CD14-positive monocyte (primary cell): Measurements from ENCODE around the gene SMIM28. TPM values are rescaled to one million over a fixed set of nuclear protein-coding genes. Genes with fewer than 3 reads are reported as not detected.

ENCODE experiments used
- DNase-seq, 3 donors: peaks; one replicate each; pipeline ENCODE4 v3.0.0-alpha.2; 2011 to 2022
- H2AFZ ChIP-seq: 2 replicates; pipeline ENCODE4 v1.6.0; 2012; ENCODE audit warnings: mild to moderate bottlenecking, low read depth, low read length, inconsistent platforms; ENCODE audit not compliant: insufficient read depth, poor library complexity, severe bottlenecking
- H3K27ac ChIP-seq, 2 donors: 1 replicate in 1 of 2; 2 replicates in 1 of 2; pipeline ENCODE4 v1.5.1; 2012 to 2013; ENCODE audit warnings: low read length in 2 of 2, control low read depth in 1 of 2, inconsistent platforms in 1 of 2, low read depth in 1 of 2, mild to moderate bottlenecking in 1 of 2
- H3K27me3 ChIP-seq, 2 donors: one replicate each; pipeline versions ENCODE4 v1.6.0 to v1.6.1; 2011 to 2013; ENCODE audit warnings: low read length in 2 of 2; ENCODE audit not compliant: control insufficient read depth in 2 of 2, insufficient read depth in 2 of 2
- H3K36me3 ChIP-seq, 2 donors: replicated peaks in 1 of 2; 1 replicate in 1 of 2; 2 replicates in 1 of 2; pipeline versions ENCODE4 v1.5.1 to v1.6.1; 2012 to 2013; ENCODE audit warnings: low read length in 2 of 2, control low read depth in 1 of 2, inconsistent platforms in 1 of 2, mild to moderate bottlenecking in 1 of 2; ENCODE audit not compliant: insufficient read depth in 2 of 2, control insufficient read depth in 1 of 2
- H3K4me1 ChIP-seq, 2 donors: 1 replicate in 1 of 2; 2 replicates in 1 of 2; pipeline versions ENCODE4 v1.5.1 to v1.6.1; 2012 to 2013; ENCODE audit warnings: low read length in 2 of 2, control low read depth in 1 of 2, inconsistent platforms in 1 of 2, mild to moderate bottlenecking in 1 of 2, moderate library complexity in 1 of 2; ENCODE audit not compliant: insufficient read depth in 2 of 2, control insufficient read depth in 1 of 2
- H3K4me2 ChIP-seq: replicated peaks from 2 replicates; pipeline ENCODE3; 2012; ENCODE audit warnings: low read length, moderate library complexity, mild to moderate bottlenecking; ENCODE audit not compliant: poor library complexity, severe bottlenecking; ENCODE audit errors: extremely low read depth
- H3K4me3 ChIP-seq, 3 experiments: fragments of 200-600 bp in 1 of 3; sonication (generic) in 1 of 3; replicated peaks in 1 of 3; 1 replicate in 2 of 3; 2 replicates in 1 of 3; pipeline ENCODE4 v1.5.1; 2011 to 2013; ENCODE audit warnings: low read length in 3 of 3, mild to moderate bottlenecking in 3 of 3, control low read depth in 2 of 3, low read depth in 2 of 3, inconsistent platforms in 1 of 3, moderate library complexity in 1 of 3
- H3K79me2 ChIP-seq: 2 replicates; pipeline ENCODE4 v1.6.0; 2012; ENCODE audit warnings: mild to moderate bottlenecking, control low read depth, inconsistent platforms, low read length, moderate library complexity; ENCODE audit not compliant: insufficient read depth
- H3K9ac ChIP-seq: 2 replicates; pipeline ENCODE4 v1.6.0; 2017; ENCODE audit warnings: low read length, mild to moderate bottlenecking; ENCODE audit not compliant: insufficient read depth, poor library complexity, severe bottlenecking
- H3K9me3 ChIP-seq, 2 donors: replicated peaks in 1 of 2; 1 replicate in 1 of 2; 2 replicates in 1 of 2; pipeline versions ENCODE4 v1.5.1 to v1.6.1; 2012 to 2013; ENCODE audit warnings: low read length in 2 of 2, control low read depth in 1 of 2; ENCODE audit not compliant: control insufficient read depth in 1 of 2, insufficient read depth in 1 of 2
- H4K20me1 ChIP-seq: 2 replicates; pipeline ENCODE4 v1.6.0; 2012; ENCODE audit warnings: mild to moderate bottlenecking, low read length, control low read depth, moderate library complexity; ENCODE audit not compliant: insufficient read depth
- H3K27ac Mint-ChIP-seq, 7 donors: one replicate each; pipeline ENCODE4 v1.8.0; 2020; ENCODE audit warnings: mild to moderate bottlenecking in 7 of 7, mixed read lengths in 7 of 7, moderate library complexity in 6 of 7, inconsistent platforms in 2 of 7
- H3K27me3 Mint-ChIP-seq, 3 donors: one replicate each; pipeline ENCODE4 v1.8.0; 2021 to 2022; ENCODE audit warnings: low read depth in 3 of 3, mild to moderate bottlenecking in 3 of 3, mixed read lengths in 3 of 3, moderate library complexity in 3 of 3, inconsistent platforms in 1 of 3
- H3K36me3 Mint-ChIP-seq, 2 donors: one replicate each; pipeline ENCODE4 v1.8.0; 2020; ENCODE audit warnings: mixed read lengths in 2 of 2, inconsistent platforms in 1 of 2, mild to moderate bottlenecking in 1 of 2
- H3K4me1 Mint-ChIP-seq: one replicate; pipeline ENCODE4 v1.8.0; 2020; ENCODE audit warnings: mild to moderate bottlenecking, mixed read lengths
- H3K4me3 Mint-ChIP-seq, 2 donors: one replicate each; pipeline ENCODE4 v1.8.0; 2020; ENCODE audit warnings: mild to moderate bottlenecking in 2 of 2, mixed read lengths in 2 of 2, moderate library complexity in 1 of 2
- H3K9me3 Mint-ChIP-seq, 7 donors: one replicate each; pipeline ENCODE4 v1.8.0; 2020 to 2022; ENCODE audit warnings: mixed read lengths in 7 of 7, mild to moderate bottlenecking in 6 of 7, moderate library complexity in 6 of 7, inconsistent platforms in 2 of 7
- CTCF ChIP-seq: fragments of 200-600 bp; IDR thresholded peaks from one replicate; pipeline ENCODE4 v1.8.0; 2022; ENCODE audit warnings: antibody characterized with exemption, mild to moderate bottlenecking
- WGBS: methylation state at CpG from one replicate; pipeline ENCODE4 v1.1.5; 2013; ENCODE audit warnings: missing lambda C conversion rate; ENCODE audit not compliant: insufficient coverage; 5-methylcytosine and 5-hydroxymethylcytosine counted together
- intact Hi-C, 2 donors: fragments of 100-400 bp; cut with micrococcal nuclease; formaldehyde crosslinking; loops; one replicate each; pipeline versions ENCODE4 v1.15.0 to v1.15.1; 2023
- polyA plus RNA-seq, 3 donors: library from polyadenylated mRNA; depleted of rRNA in 1 of 3; unstranded in 2 of 3; stranded (reverse) in 1 of 3; fragments of 300-500 nt in 2 of 3; fragments of >200 nt in 1 of 3; fragmentation: Illumina TruSeq in 2 of 3; gene quantifications; 1 replicate in 2 of 3; 2 replicates in 1 of 3; pipeline ENCODE4 v1.2.3, GENCODE V29; 2012 to 2021

SMIM28 gene
- polyA plus RNA-seq, 3 donors: not detected

DNA sequence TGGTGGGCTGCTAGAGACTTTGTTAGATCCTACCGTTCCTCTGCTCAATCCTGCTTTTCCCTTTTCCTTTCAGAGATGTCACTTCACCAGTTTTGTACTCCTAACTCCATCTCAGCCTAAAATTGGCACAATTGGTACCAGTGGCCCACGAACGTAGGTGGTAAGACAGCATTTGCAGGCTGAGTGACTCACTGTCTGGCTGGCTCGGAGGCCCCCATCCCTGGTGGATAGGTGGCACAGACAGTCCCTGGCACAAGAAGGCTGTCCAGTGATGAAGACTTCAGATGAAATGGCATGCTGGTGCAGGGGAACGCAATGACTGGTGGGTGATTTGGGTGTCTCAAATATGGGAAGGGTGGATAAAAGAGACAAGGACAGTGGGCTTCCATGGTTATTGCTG, 37.4 kb downstream of the SMIM28 start:
- no peak for DNase-seq
- H3K9me3 ChIP-seq: peaks cover 0 to 3% of the 10 kb centered on the region in 2 donors
- no peak overlapping the region for H3K4me3 Mint-ChIP-seq
- 100% methylated on average over 4 of the region's 5 CpGs for WGBS
- peaks cover 87 to 95% of the 10 kb centered on the region in 2 donors for H3K36me3 Mint-ChIP-seq
- H3K4me1 ChIP-seq: peaks cover 13 to 16% of the 10 kb centered on the region in 2 donors
- no peak overlapping the region for H2AFZ ChIP-seq
- H3K27me3 ChIP-seq: no peaks in the 10 kb centered on the region
- H3K27ac Mint-ChIP-seq: no peak overlapping the region
- no peak overlapping the region for H3K4me3 ChIP-seq
- no peak overlapping the region for H3K27ac ChIP-seq
- peaks cover 17% of the 10 kb centered on the region for H3K79me2 ChIP-seq
- peaks cover 7% of the 10 kb centered on the region for H4K20me1 ChIP-seq
- H3K4me2 ChIP-seq: no peak overlapping the region
- TF ChIP-seq CTCF: no peak
- H3K9me3 Mint-ChIP-seq: peaks cover 0 to 11% (median 8%) of the 10 kb centered on the region in 7 donors
- H3K27me3 Mint-ChIP-seq: no peaks in the 10 kb centered on the region
- peaks cover 14% of the 10 kb centered on the region for H3K4me1 Mint-ChIP-seq
- no peak overlapping the region for H3K9ac ChIP-seq
- intact Hi-C loops: loop anchor here in 1 of 2 donors (10.0 kb wide), 1 partner anchor 180 kb away; no protein-coding TSS in a partner anchor
- H3K36me3 ChIP-seq: peaks cover 68 to 91% of the 10 kb centered on the region in 2 donors

- TF ChIP-seq CTCF: no peak
- peak overlapping the region in 1 of 7 donors; percentile 54 for H3K27ac Mint-ChIP-seq
- Histone ChIP-seq H3K79me2 (peaks cover 9% of the 10 kb centered on the region), H3K36me3 (peaks cover 68 to 92% of the 10 kb centered on the region in 2 donors), H3K9me3 (peaks cover 0 to 6% of the 10 kb centered on the region in 2 donors), H2AFZ (no peak overlapping the region), H3K4me3 (no peak overlapping the region), H3K9ac (no peak overlapping the region), H4K20me1 (peaks cover 4% of the 10 kb centered on the region), H3K27ac (no peak overlapping the region), H3K4me2 (no peak overlapping the region), H3K27me3 (no peaks in the 10 kb centered on the region), H3K4me1 (peaks cover 3 to 5% of the 10 kb centered on the region in 2 donors)
- peaks cover 0 to 17% (median 9%) of the 10 kb centered on the region in 7 donors for H3K9me3 Mint-ChIP-seq
- no peak overlapping the region for H3K4me3 Mint-ChIP-seq
- intact Hi-C loops: loop anchor here in 1 of 2 donors (10.0 kb wide), 1 partner anchor 179 kb away; no protein-coding TSS in a partner anchor
- H3K27me3 Mint-ChIP-seq: no peaks in the 10 kb centered on the region
- H3K36me3 Mint-ChIP-seq: peaks cover 85 to 98% of the 10 kb centered on the region in 2 donors
- no peak for DNase-seq
- WGBS: 100% methylated on average over 1 of the region's 4 CpGs
- peaks cover 11% of the 10 kb centered on the region for H3K4me1 Mint-ChIP-seq
These were observed 38.5 kb downstream of the SMIM28 start for GRCh38 chr6:138416206-138416605.
